ENCODE results near the gene BPIFB1. TPM values are rescaled to one million over a fixed set of nuclear protein-coding genes. Genes with fewer than 3 reads are reported as not detected.

Gene BPIFB1
- total and polyA plus RNA-seq, 7 donors: not detected

DNA sequence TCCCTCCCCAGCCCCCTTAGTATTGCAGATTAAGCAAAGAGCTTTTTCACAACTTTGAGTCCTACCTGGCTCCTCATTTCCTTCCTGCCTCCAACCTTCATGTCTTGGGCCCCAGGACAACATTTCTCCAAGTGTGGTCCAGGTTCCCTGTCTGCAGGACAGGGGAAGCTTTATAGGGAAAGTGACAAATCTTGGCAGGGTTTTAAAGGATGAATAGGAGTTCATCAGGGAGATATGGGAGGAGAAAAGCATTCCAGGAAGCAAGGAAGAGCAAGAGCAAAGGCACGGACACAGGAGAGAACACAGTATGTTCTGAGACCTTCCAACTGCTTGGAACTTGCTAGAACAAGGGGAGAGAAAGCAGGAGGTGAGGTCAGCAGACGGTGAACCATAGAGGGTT lies 1.9 kb downstream of the BPIFB1 start:
- no peak overlapping the region for H3K27ac ChIP-seq
- WGBS, 2 donors: 51 to 66% methylated on average over 2 of the region's 2 CpGs
- intact Hi-C loops (cut with DNase I): loop anchor here (5.0 kb wide), 1 partner anchor 368 kb away; no protein-coding TSS in a partner anchor
- DNase-seq: no peak
- H3K4me1 ChIP-seq: no peaks in the 10 kb centered on the region
- no peaks in the 10 kb centered on the region for H3K9me3 ChIP-seq
- no peak overlapping the region for H3K4me3 ChIP-seq
- TF ChIP-seq, protein P1, sequence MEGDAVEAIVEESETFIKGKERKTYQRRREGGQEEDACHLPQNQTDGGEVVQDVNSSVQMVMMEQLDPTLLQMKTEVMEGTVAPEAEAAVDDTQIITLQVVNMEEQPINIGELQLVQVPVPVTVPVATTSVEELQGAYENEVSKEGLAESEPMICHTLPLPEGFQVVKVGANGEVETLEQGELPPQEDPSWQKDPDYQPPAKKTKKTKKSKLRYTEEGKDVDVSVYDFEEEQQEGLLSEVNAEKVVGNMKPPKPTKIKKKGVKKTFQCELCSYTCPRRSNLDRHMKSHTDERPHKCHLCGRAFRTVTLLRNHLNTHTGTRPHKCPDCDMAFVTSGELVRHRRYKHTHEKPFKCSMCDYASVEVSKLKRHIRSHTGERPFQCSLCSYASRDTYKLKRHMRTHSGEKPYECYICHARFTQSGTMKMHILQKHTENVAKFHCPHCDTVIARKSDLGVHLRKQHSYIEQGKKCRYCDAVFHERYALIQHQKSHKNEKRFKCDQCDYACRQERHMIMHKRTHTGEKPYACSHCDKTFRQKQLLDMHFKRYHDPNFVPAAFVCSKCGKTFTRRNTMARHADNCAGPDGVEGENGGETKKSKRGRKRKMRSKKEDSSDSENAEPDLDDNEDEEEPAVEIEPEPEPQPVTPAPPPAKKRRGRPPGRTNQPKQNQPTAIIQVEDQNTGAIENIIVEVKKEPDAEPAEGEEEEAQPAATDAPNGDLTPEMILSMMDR (IDR thresholded peaks at IDR 0.05): no peak
- TF ChIP-seq EP300 (IDR thresholded peaks at IDR 0.05): no peak
- H3K27me3 ChIP-seq: peaks cover 0 to 13% (median 0%) of the 10 kb centered on the region in 3 donors
- H3K36me3 ChIP-seq: no peaks in the 10 kb centered on the region

GRCh38 chr20:33285861-33286495 lies 3.0 kb downstream of the BPIFB1 start:
- WGBS, 2 donors: 60 to 77% methylated on average over 10 of the region's 10 CpGs
- intact Hi-C loops (cut with DNase I): loop anchor here (5.0 kb wide), 1 partner anchor 369 kb away; no protein-coding TSS in a partner anchor
- Histone ChIP-seq H3K27me3 (peaks cover 0 to 13% (median 0%) of the 10 kb centered on the region in 3 donors), H3K36me3 (no peaks in the 10 kb centered on the region), H3K4me1 (no peaks in the 10 kb centered on the region), H3K4me3 (no peak overlapping the region), H3K9me3 (no peaks in the 10 kb centered on the region), H3K27ac (no peak overlapping the region)
- no peak for TF ChIP-seq POLR2A (IDR thresholded peaks at IDR 0.05)
- no peak for TF ChIP-seq EP300 (IDR thresholded peaks at IDR 0.05)
- TF ChIP-seq, protein P1 (IDR thresholded peaks at IDR 0.05): no peak
- TF ChIP-seq POLR2AphosphoS5 (IDR thresholded peaks at IDR 0.05): no peak
- no peak for DNase-seq

DNA sequence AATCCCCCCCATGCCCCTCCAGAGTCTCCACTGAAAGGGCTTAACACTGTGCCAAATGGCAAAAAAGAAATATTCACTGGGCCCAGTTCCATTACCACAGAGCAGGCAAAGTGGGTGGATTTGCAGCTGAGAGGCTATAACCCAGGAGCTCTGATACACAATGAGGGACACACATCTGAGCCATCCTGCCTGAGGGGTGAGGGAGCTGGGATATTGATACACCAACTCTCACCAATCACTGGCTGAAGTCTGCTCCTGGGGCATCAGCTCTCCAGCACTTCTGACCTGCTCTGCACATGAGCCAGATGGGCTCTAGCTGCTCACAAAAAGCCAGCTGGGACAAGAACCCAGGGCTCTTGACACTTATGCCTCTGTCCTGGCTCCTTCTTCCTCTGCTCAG lies 4.9 kb downstream of the BPIFB1 start:
- Histone ChIP-seq H3K27me3 (peaks cover 0 to 24% (median 0%) of the 10 kb centered on the region in 3 donors), H3K36me3 (no peaks in the 10 kb centered on the region), H3K4me1 (no peaks in the 10 kb centered on the region), H3K9me3 (no peaks in the 10 kb centered on the region), H3K27ac (no peak overlapping the region), H3K4me3 (no peak overlapping the region)
- DNase-seq: no peak
- intact Hi-C loops (cut with DNase I): loop anchor here (5.0 kb wide), 1 partner anchor 371 kb away; no protein-coding TSS in a partner anchor
- TF ChIP-seq EP300 (IDR thresholded peaks at IDR 0.05) (no peak), POLR2A (IDR thresholded peaks at IDR 0.05) (no peak), POLR2AphosphoS5 (IDR thresholded peaks at IDR 0.05) (no peak)
- TF ChIP-seq, protein P1 (IDR thresholded peaks at IDR 0.05): no peak

DNA sequence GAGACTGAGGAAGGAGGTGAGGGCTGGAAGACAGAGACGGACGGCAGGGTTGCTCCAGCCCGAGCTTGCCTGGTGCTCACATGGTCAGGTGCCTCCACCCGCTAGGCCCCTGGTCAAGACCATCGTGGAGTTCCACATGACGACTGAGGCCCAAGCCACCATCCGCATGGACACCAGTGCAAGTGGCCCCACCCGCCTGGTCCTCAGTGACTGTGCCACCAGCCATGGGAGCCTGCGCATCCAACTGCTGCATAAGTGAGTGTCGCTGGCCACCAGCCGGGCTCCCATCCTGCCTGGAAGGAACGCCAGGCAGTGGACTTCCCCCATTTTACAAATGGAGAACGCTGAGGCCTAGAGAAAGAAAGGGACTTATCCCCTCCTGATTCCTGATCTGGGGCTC lies 7.8 kb downstream of the BPIFB1 start:
- Histone ChIP-seq H3K4me1 (no peaks in the 10 kb centered on the region), H3K27ac (no peak overlapping the region), H3K27me3 (peaks cover 0 to 19% (median 0%) of the 10 kb centered on the region in 3 donors), H3K4me3 (no peak overlapping the region), H3K36me3 (no peaks in the 10 kb centered on the region), H3K9me3 (no peaks in the 10 kb centered on the region)
- TF ChIP-seq, protein P1 (IDR thresholded peaks at IDR 0.05): no peak
- no peak for TF ChIP-seq EP300 (IDR thresholded peaks at IDR 0.05)
- no peak for TF ChIP-seq POLR2AphosphoS5 (IDR thresholded peaks at IDR 0.05)
- TF ChIP-seq POLR2A (IDR thresholded peaks at IDR 0.05): no peak
- intact Hi-C loops (cut with DNase I): no loop called here
- no peak for DNase-seq
- 94% methylated on average over 13 of the region's 13 CpGs for WGBS, 2 donors

DNA sequence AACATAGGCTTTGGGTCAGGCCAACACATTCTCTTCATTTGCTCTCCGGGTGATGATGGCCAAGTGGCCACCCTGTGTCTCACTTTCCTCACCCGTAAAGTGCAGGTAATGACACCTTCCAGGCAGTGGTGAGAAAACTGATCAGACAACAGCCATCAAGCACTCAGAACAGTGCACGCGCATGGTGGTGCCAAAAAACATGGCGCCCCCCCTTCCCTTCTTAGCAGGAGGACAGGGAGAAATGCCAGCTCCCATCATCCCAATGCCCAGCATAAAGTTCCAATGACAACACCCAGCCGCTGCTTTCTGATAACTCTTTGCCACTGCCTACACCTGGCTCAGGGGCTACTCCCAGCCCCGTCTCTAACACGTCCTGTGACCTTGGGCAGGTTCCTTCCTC lies 8.4 kb downstream of the BPIFB1 start:
- Histone ChIP-seq H3K36me3 (no peaks in the 10 kb centered on the region), H3K4me3 (no peak overlapping the region), H3K9me3 (no peaks in the 10 kb centered on the region), H3K4me1 (no peaks in the 10 kb centered on the region), H3K27me3 (peaks cover 0 to 19% (median 0%) of the 10 kb centered on the region in 3 donors), H3K27ac (no peak overlapping the region)
- intact Hi-C loops (cut with DNase I): no loop called here
- TF ChIP-seq EP300 (IDR thresholded peaks at IDR 0.05) (no peak), POLR2A (IDR thresholded peaks at IDR 0.05) (no peak), POLR2AphosphoS5 (IDR thresholded peaks at IDR 0.05) (no peak)
- TF ChIP-seq, protein P1 (IDR thresholded peaks at IDR 0.05): no peak
- WGBS, 2 donors: 74 to 87% methylated on average over 8 of the region's 8 CpGs
- DNase-seq: no peak

Measured in sigmoid colon (tissue), 7 donors.